HG02610 (cell line): ENCODE results near the gene TMEM161A.

Source experiments
- ATAC-seq: cut with Tn5 transposase; IDR thresholded peaks from one replicate; pipeline ENCODE4 v1.9.1; 2021; ENCODE audit warnings: mild to moderate bottlenecking, moderate library complexity; ENCODE audit not compliant: unreplicated experiment

Gene TMEM161A

GRCh38 chr19:19098703-19099632, 39.3 kb downstream of the TMEM161A start:
- ATAC-seq: no peak

- ATAC-seq: no peak
Observed at GRCh38 chr19:19098084-19098702, 40.1 kb downstream of the TMEM161A start.

GRCh38 chr19:19096641-19097627, 41.3 kb downstream of the TMEM161A start:
- no peak for ATAC-seq

- ATAC-seq: no peak
Observed at GRCh38 chr19:19095691-19096090, 42.6 kb downstream of the TMEM161A start.

DNA sequence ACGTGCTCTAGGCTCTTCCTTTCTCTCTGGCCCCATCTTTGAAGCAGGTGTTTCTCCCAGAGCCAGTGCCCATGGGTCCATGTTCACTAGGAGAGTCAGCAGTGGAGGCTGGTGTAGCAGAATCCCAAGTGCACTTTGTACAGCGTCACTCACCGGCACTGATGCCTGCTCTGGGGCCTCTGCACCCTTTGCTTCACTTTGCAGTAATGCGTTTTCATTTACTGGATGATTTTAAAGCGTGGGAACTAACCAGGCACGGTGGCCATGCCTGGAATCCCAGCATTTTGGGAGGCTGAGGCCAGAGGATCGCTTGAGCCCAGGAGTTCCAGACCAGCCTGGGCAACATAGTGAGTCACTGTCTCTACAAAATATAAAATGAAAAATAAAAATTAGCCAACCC, 43.8 kb downstream of the TMEM161A start:
- no peak for ATAC-seq

DNA sequence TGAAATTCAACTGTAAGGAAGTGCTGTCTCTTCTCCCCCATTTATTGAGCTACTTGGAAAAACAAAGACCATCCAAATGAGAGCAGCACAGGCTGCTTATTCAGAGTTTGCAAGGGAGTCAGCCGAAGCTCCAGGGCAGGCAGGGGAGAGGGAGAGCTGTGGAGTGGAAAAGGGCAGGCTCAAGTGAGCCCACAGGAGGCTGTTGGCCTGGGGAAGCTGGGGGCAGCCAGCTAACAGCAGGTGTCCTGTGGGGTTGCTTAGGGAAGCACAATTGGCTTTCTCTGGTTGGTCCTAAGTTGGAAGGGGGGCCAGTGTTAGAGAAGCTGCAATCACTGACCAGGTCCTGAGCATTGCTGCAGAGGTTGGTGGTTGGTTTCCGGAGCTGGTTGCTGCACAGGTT, 50.6 kb downstream of the TMEM161A start:
- no peak for ATAC-seq

DNA sequence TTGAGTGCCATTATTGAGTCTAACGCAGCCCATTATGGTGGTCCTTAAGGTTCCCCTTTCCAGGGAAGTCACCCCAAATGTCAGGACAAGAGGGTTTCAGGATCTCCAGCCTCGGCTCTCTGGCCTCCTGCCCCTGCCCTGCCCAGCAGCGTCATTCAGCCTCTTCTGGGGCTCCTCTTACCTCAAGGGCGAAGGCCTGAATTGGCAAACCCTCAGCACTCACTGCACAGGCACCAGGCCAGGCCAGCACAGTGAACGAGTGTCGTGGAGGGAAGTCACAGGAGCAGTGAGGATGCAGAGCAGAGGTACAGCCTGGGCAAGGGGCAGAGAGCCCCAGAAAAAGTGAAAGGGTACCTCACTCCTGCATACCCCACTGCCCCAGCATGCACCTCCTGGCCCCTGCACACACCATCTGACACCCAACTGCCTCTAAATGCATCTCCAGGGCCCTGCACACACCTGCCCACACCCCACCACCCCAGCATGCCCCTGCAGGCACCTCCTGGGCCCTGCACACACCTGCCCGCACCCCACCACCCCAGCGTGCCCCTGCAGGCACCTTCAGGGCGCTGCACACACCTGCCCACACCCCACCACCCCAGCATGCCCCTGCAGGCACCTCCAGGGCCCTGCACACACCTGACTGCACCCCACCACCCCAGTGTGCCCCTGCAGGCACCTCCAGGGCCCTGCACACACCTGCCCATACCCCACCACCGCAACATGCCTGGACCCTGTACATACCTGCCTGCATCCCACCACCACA, 54.7 kb downstream of the TMEM161A start:
- no peak for ATAC-seq

- ATAC-seq: no peak
Observed at GRCh38 chr19:19081642-19082151, 56.6 kb downstream of the TMEM161A start.

DNA sequence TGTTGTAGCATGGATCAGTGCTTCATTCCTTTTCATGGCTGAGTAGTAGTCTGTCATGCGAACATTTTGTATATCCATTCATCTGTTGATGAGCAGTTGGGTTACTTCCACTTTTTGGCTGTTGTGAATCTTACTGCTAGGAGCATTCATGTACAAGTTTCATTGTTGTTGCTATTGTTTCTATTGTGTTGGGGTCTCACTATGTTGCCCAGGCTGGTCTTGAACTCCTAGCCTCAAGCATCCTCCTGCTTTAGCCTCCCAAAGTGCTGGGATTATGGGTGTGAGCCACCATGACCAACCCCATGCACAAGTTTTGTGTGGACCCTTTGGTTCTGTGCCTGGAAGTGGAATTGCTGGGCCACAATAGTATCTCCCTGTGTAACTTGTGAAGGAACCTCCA, 58.7 kb downstream of the TMEM161A start:
- ATAC-seq: no peak

DNA sequence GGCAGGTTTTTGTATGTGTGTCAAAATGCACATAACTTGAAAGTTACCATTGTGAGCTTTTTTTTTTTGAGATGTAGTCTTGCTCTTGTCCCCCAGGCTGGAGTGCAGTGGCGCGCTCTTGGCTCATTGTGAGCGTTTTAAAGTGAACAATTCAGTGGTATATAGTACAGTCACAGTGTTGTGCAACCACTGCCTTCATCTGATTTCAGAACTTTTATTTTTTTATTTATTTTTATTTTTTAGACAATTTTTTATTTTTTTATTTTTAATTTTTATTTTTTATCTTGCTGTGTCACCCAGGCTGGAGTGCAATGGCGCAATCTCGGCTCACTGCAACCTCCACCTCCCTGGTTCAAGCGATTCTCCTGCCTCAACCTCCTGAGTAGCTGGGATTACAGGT, 59.5 kb downstream of the TMEM161A start:
- no peak for ATAC-seq

- ATAC-seq: no peak
Observed at GRCh38 chr19:19077103-19077502, 61.2 kb downstream of the TMEM161A start.

DNA sequence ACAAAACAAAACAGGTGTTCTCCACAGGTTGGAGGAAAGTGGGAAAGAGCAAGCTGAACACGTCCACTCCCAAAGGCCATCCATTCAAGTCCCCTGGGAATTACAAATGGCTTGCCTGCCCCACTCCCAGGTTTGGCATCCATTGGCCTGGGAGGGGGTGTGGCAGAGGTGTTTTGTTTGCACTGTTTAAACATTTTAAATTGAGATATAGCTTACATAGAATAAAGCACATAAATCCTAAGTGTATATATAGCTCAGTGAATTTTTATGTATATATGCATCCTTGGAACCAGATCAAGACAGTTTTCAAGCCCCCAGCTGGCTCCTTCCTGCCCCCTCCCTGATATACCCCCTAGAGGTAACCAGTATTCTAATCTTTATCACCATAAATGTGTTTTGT, 61.8 kb downstream of the TMEM161A start:
- ATAC-seq: no peak

DNA sequence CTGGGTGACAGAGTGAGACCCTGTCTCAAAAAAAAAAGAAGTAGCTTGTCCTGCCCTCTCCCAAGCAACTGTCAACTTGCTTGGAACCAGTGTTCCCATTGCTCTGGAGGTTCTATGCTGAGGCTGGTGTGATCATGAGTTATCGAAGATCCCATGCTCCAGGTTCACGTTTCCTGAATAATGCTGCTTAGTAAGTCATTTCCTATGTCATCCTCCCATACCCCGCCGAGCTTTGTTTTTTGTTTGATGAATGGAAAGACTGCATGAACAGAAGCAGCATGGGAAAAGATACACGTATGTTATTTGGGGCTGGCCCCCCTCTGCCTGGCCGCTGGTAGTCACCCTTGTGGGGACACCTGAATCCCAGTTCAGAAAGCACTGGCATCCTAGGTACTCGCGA, 63.2 kb downstream of the TMEM161A start:
- ATAC-seq: no peak

- no peak for ATAC-seq
Observed at GRCh38 chr19:19074196-19074882, 63.9 kb downstream of the TMEM161A start.

GRCh38 chr19:19071897-19072296, 66.4 kb downstream of the TMEM161A start:
- no peak for ATAC-seq
